ENCODE data around the gene RNF167.
A peak's percentile ranks its signal among the peaks of the same experiment; 100 is the strongest.

The RNF167 gene

GRCh38 chr17:4939796-4940554, at the start of gene RNF167, which contains the start of gene SLC25A11:
Gene RNF167 (plus strand): TSS chr17:4940268. CDS start chr17:4940910, 642 bp downstream.
Gene SLC25A11 (minus strand): TSS chr17:4940046. CDS start chr17:4939910, 136 bp downstream.
- Mint-ChIP-seq H3K27me3 (ENCODE audit: low read depth) (no peaks in the 10 kb centered on the region), H3K36me3 (ENCODE audit: low read depth) (peaks cover 62% of the 10 kb centered on the region), H3K4me1 (ENCODE audit: low read depth) (peaks cover 45% of the 10 kb centered on the region), H3K4me3 (peak within 1 kb of the TSS; percentile 90), H3K27ac (peak within 1 kb of the TSS; percentile 93), H3K9me3 (no peaks in the 10 kb centered on the region)

- Mint-ChIP-seq H3K27ac (no peak overlapping the region), H3K4me1 (ENCODE audit: low read depth) (no peaks in the 10 kb centered on the region), H3K4me3 (no peak overlapping the region), H3K27me3 (ENCODE audit: low read depth) (no peaks in the 10 kb centered on the region), H3K9me3 (no peaks in the 10 kb centered on the region), H3K36me3 (ENCODE audit: low read depth) (peaks cover 24% of the 10 kb centered on the region)
Measured at GRCh38 chr17:4891411-4892410, 48.4 kb upstream of the RNF167 start.

DNA sequence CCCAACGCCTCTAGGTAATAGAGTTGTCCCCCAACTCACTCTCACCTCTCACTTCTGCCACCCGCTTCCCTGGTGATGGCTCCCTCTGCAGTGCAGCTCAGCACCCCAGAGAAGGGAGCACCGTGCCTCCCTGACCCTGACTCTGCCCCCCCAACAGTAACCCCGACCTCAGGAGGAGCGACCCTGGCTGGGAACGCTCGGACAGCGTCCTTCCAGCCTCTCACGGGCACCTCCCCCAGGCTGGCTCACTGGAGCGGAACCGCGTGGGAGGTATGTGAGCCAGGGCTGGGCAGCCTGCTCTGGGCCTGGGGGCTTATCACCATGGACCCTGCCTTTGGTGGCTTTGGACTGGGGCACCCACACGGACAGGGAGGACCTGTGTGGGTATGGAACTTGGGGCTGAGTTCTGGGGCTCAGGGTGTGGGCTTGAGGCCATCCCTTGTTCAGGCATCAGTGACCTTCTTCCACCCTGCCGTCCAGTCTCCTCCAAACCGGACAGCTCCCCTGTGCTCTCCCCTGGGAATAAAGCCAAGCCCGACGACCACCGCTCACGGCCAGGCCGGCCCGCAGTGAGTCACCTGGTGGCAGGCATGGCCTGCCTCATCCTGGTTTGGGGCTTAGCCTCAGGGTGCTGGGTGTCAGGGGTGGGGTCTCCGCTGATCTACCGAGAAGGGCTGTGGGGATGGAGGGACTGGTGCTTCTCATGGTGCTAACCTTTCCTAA, 47.4 kb upstream of the RNF167 start:
- Mint-ChIP-seq H3K4me3 (no peak overlapping the region), H3K36me3 (ENCODE audit: low read depth) (peaks cover 20% of the 10 kb centered on the region), H3K27ac (no peak overlapping the region), H3K4me1 (ENCODE audit: low read depth) (no peaks in the 10 kb centered on the region), H3K27me3 (ENCODE audit: low read depth) (no peaks in the 10 kb centered on the region), H3K9me3 (no peaks in the 10 kb centered on the region)

- no peaks in the 10 kb centered on the region for H3K4me1 Mint-ChIP-seq (ENCODE audit: low read depth)
- H3K9me3 Mint-ChIP-seq: no peaks in the 10 kb centered on the region
- no peak overlapping the region for H3K4me3 Mint-ChIP-seq
- no peak overlapping the region for H3K27ac Mint-ChIP-seq
- peaks cover 20% of the 10 kb centered on the region for H3K36me3 Mint-ChIP-seq (ENCODE audit: low read depth)
- no peaks in the 10 kb centered on the region for H3K27me3 Mint-ChIP-seq (ENCODE audit: low read depth)
Measured at GRCh38 chr17:4893272-4893671, 46.8 kb upstream of the RNF167 start.

DNA sequence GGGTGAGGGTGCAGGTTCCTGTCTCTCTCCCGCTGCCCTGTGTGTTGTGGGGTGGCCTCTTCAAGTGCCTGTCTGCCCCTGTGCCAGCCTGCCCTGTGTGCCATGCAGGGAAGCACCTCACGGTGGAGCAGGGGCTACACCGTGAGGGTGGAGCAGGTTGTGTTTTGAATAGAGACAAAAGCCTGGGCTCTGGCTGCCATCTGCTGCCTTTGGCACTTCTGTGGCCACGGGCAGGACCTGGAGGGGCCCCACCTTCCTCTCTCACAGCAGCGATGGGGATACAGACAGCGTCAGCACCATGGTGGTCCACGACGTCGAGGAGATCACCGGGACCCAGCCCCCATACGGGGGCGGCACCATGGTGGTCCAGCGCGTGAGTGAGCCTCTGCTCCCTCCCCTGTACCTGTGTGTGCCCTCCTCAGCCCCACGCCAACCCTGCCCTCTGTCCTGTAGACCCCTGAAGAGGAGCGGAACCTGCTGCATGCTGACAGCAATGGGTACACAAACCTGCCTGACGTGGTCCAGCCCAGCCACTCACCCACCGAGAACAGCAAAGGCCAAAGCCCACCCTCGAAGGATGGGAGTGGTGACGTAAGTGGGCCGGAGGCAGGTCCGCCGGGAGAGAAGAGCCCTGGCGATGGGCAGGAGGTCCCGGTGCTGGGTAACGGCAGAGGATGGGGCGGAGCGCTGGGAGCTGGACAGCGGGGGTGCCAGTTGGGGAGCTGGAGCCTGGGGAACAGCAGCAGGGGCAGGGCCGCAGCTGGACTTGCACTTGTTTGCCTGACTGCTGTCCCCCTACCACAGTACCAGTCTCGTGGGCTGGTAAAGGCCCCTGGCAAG, 46.1 kb upstream of the RNF167 start:
- Mint-ChIP-seq H3K27ac (no peak overlapping the region), H3K4me1 (ENCODE audit: low read depth) (peaks cover 3% of the 10 kb centered on the region), H3K36me3 (ENCODE audit: low read depth) (peaks cover 20% of the 10 kb centered on the region)

GRCh38 chr17:4895121-4895520, 44.9 kb upstream of the RNF167 start:
- Mint-ChIP-seq H3K27ac (no peak overlapping the region), H3K27me3 (ENCODE audit: low read depth) (no peaks in the 10 kb centered on the region), H3K9me3 (no peaks in the 10 kb centered on the region), H3K4me1 (ENCODE audit: low read depth) (peaks cover 7% of the 10 kb centered on the region), H3K36me3 (ENCODE audit: low read depth) (peaks cover 18% of the 10 kb centered on the region), H3K4me3 (no peak overlapping the region)

More for the DNA sequence above, 46.1 kb upstream of the RNF167 start:
- no peaks in the 10 kb centered on the region for H3K9me3 Mint-ChIP-seq
- no peak overlapping the region for H3K4me3 Mint-ChIP-seq
- H3K27me3 Mint-ChIP-seq (ENCODE audit: low read depth): no peaks in the 10 kb centered on the region

DNA sequence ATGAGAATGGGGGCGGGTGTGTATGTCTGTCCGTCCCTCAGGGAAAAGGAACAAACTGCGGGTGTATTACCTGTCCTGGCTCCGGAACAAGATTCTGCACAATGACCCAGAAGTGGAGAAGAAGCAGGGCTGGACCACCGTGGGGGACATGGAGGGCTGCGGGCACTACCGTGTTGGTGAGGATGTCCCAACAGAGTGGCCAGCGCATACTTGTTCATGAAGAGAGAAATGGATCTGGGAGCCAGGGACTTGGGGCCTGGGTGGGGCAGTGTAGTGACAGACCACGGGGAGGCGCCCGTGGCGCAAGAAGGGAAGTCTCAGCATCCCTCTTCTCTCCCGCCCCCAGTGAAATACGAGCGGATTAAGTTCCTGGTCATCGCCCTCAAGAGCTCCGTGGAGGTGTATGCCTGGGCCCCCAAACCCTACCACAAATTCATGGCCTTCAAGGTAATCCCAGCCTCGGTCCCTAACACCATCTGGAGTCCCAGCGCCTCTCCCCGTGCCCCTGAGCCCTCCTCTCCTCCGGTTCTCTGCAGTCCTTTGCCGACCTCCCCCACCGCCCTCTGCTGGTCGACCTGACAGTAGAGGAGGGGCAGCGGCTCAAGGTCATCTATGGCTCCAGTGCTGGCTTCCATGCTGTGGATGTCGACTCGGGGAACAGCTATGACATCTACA, 44.3 kb upstream of the RNF167 start:
- Mint-ChIP-seq H3K4me1 (ENCODE audit: low read depth) (peaks cover 9% of the 10 kb centered on the region), H3K27ac (no peak overlapping the region), H3K4me3 (no peak overlapping the region), H3K27me3 (ENCODE audit: low read depth) (peaks cover 2% of the 10 kb centered on the region), H3K36me3 (ENCODE audit: low read depth) (peaks cover 11% of the 10 kb centered on the region), H3K9me3 (no peaks in the 10 kb centered on the region)

- no peaks in the 10 kb centered on the region for H3K9me3 Mint-ChIP-seq
- H3K27me3 Mint-ChIP-seq (ENCODE audit: low read depth): peaks cover 6% of the 10 kb centered on the region
- H3K4me3 Mint-ChIP-seq: no peak overlapping the region
- peaks cover 10% of the 10 kb centered on the region for H3K4me1 Mint-ChIP-seq (ENCODE audit: low read depth)
- peaks cover 10% of the 10 kb centered on the region for H3K36me3 Mint-ChIP-seq (ENCODE audit: low read depth)
- no peak overlapping the region for H3K27ac Mint-ChIP-seq
Measured at GRCh38 chr17:4896332-4897197, 43.5 kb upstream of the RNF167 start.

DNA sequence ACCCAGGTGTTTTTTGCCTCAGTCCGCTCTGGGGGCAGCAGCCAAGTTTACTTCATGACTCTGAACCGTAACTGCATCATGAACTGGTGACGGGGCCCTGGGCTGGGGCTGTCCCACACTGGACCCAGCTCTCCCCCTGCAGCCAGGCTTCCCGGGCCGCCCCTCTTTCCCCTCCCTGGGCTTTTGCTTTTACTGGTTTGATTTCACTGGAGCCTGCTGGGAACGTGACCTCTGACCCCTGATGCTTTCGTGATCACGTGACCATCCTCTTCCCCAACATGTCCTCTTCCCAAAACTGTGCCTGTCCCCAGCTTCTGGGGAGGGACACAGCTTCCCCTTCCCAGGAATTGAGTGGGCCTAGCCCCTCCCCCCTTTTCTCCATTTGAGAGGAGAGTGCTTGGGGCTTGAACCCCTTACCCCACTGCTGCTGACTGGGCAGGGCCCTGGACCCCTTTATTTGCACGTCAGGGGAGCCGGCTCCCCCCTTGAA, 42.8 kb upstream of the RNF167 start:
- peaks cover 9% of the 10 kb centered on the region for H3K36me3 Mint-ChIP-seq (ENCODE audit: low read depth)
- H3K4me1 Mint-ChIP-seq (ENCODE audit: low read depth): peaks cover 11% of the 10 kb centered on the region
- H3K9me3 Mint-ChIP-seq: no peaks in the 10 kb centered on the region
- H3K27me3 Mint-ChIP-seq (ENCODE audit: low read depth): peaks cover 6% of the 10 kb centered on the region
- no peak overlapping the region for H3K4me3 Mint-ChIP-seq
- no peak overlapping the region for H3K27ac Mint-ChIP-seq

- no peaks in the 10 kb centered on the region for H3K9me3 Mint-ChIP-seq
- peaks cover 16% of the 10 kb centered on the region for H3K4me1 Mint-ChIP-seq (ENCODE audit: low read depth)
- no peak overlapping the region for H3K4me3 Mint-ChIP-seq
- peaks cover 6% of the 10 kb centered on the region for H3K27me3 Mint-ChIP-seq (ENCODE audit: low read depth)
- no peak overlapping the region for H3K27ac Mint-ChIP-seq
- H3K36me3 Mint-ChIP-seq (ENCODE audit: low read depth): peaks cover 9% of the 10 kb centered on the region
Measured at GRCh38 chr17:4897785-4898184, 42.3 kb upstream of the RNF167 start.

DNA sequence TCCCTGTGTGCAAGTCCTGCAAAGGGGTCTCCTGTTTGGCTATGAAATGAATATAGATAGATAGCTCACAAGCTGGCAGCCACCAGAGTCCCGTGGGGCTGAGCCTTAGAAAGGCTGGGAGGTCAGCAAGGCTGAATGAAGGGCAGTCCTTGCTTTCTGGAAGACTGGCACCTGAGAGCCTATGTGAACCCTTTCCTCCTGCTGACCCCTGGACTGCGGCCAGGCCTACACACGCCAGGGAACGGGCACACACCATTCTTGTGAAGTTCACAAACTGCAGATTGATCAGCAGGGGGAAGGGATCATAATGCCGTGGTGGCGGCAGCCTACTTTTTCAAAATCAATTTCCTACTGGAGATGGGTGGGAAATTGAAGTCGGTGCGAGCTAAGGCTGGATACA, 41.7 kb upstream of the RNF167 start:
- Mint-ChIP-seq H3K4me1 (ENCODE audit: low read depth) (peaks cover 22% of the 10 kb centered on the region), H3K9me3 (no peaks in the 10 kb centered on the region), H3K27me3 (ENCODE audit: low read depth) (peaks cover 6% of the 10 kb centered on the region), H3K27ac (no peak overlapping the region), H3K36me3 (ENCODE audit: low read depth) (peaks cover 7% of the 10 kb centered on the region), H3K4me3 (peak overlapping the region; percentile 63)

GRCh38 chr17:4898927-4899326, 41.1 kb upstream of the RNF167 start:
- H3K36me3 Mint-ChIP-seq (ENCODE audit: low read depth): peaks cover 7% of the 10 kb centered on the region
- no peak overlapping the region for H3K27ac Mint-ChIP-seq
- H3K4me3 Mint-ChIP-seq: peak overlapping the region; percentile 63
- peaks cover 26% of the 10 kb centered on the region for H3K4me1 Mint-ChIP-seq (ENCODE audit: low read depth)
- no peaks in the 10 kb centered on the region for H3K9me3 Mint-ChIP-seq
- H3K27me3 Mint-ChIP-seq (ENCODE audit: low read depth): peaks cover 6% of the 10 kb centered on the region
